ENCODE data around the gene KYNU. TPM values are rescaled to one million over a fixed set of nuclear protein-coding genes. Genes with fewer than 3 reads are reported as not detected.

KYNU gene
- total and polyA plus RNA-seq, 2 of the 13 experiments (the other 11 are each of a cell fraction or from before 2014, with no cell fraction given) = 21.9 to 68.6 TPM

DNA sequence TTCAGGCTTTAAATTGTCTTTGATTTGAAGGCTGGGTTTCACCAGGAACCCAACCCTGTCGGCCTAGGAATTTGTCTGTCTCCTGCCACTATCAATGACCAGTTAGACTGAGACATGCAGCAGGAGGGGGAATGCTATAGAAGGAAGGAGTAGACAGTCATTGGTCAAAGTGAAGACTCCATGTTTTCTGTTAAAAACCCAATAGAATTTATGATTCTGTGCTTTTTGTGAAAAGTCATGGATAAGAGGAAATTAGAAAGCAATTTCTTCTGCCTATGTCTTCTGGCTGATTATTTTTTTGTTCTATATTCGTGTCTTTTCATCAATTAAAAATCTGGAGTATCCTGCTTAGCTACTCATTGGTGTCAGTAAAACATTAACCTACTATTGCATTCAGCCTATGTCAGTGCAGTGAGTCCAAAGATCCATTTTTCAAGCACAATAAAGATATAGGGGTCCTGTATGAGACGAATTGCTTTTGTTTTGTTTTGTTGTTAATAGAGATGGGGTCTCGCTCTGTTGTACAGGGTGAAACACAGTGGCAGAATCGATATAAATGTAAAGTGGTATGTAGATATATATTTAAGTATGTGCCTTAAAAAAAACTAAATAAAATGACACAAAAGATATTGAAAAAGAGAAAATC lies 7.9 kb upstream of the KYNU start (continued):
- TF ChIP-seq DPF2 (CRISPR knock-in tag; IDR thresholded peaks at IDR 0.05; ENCODE audit: borderline replicate concordance, low read depth) (no peak), RFXAP (CRISPR knock-in tag; IDR thresholded peaks at IDR 0.05; ENCODE audit: borderline replicate concordance) (no peak), JARID2 (CRISPR knock-in tag; IDR thresholded peaks at IDR 0.05; ENCODE audit: insufficient replicate concordance) (no peak), YY1 (IDR thresholded peaks at IDR 0.05; ENCODE audit: insufficient read depth, insufficient replicate concordance, low read depth, low read length) (peak; percentile 16), SKI (IDR thresholded peaks at IDR 0.05; ENCODE audit: partially characterized antibody) (no peak), SRSF9 (IDR thresholded peaks at IDR 0.05; ENCODE audit: borderline replicate concordance, insufficient read depth, low read depth, low read length, poor library complexity, severe bottlenecking) (no peak), TEAD2 (CRISPR knock-in tag; IDR thresholded peaks at IDR 0.05) (no peak), GLI4 (CRISPR knock-in tag; IDR thresholded peaks at IDR 0.05; ENCODE audit: borderline replicate concordance) (no peak), TRIM24 (CRISPR knock-in tag; IDR thresholded peaks at IDR 0.05) (no peak), RXRA (CRISPR knock-in tag; IDR thresholded peaks at IDR 0.05) (no peak), ATRX (CRISPR knock-in tag; IDR thresholded peaks at IDR 0.05; ENCODE audit: borderline replicate concordance) (no peak), ETV5 (CRISPR knock-in tag; IDR thresholded peaks at IDR 0.05; ENCODE audit: borderline replicate concordance) (no peak), RBFOX2 (IDR thresholded peaks at IDR 0.05; ENCODE audit: low read depth, low read length) (peak; percentile 57; the same call in 1 of the 2 replicates), HNF4G (IDR thresholded peaks at IDR 0.05; ENCODE audit: borderline replicate concordance, low read depth, low read length) (0 out of 2 replicates have a peak, but pooled peaks have one; percentile 26), HNF4G (CRISPR knock-in tag; IDR thresholded peaks at IDR 0.05; ENCODE audit: borderline replicate concordance, low read depth) (no peak), MBNL3 (CRISPR knock-in tag; conservative IDR thresholded peaks at IDR 0.05) (0 out of 2 replicates have a peak, but pooled peaks have one; percentile 92)
- TF ChIP-seq, protein P1, sequence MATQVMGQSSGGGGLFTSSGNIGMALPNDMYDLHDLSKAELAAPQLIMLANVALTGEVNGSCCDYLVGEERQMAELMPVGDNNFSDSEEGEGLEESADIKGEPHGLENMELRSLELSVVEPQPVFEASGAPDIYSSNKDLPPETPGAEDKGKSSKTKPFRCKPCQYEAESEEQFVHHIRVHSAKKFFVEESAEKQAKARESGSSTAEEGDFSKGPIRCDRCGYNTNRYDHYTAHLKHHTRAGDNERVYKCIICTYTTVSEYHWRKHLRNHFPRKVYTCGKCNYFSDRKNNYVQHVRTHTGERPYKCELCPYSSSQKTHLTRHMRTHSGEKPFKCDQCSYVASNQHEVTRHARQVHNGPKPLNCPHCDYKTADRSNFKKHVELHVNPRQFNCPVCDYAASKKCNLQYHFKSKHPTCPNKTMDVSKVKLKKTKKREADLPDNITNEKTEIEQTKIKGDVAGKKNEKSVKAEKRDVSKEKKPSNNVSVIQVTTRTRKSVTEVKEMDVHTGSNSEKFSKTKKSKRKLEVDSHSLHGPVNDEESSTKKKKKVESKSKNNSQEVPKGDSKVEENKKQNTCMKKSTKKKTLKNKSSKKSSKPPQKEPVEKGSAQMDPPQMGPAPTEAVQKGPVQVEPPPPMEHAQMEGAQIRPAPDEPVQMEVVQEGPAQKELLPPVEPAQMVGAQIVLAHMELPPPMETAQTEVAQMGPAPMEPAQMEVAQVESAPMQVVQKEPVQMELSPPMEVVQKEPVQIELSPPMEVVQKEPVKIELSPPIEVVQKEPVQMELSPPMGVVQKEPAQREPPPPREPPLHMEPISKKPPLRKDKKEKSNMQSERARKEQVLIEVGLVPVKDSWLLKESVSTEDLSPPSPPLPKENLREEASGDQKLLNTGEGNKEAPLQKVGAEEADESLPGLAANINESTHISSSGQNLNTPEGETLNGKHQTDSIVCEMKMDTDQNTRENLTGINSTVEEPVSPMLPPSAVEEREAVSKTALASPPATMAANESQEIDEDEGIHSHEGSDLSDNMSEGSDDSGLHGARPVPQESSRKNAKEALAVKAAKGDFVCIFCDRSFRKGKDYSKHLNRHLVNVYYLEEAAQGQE (IDR thresholded peaks at IDR 0.05; ENCODE audit: borderline replicate concordance in 1 of 2, low read depth in 1 of 2, low read length in 2 of 2) = 0 out of 4 replicates have a peak, but pooled peaks of 1 of the 2 experiments have one; percentile 7
- TF ChIP-seq, protein P2, sequence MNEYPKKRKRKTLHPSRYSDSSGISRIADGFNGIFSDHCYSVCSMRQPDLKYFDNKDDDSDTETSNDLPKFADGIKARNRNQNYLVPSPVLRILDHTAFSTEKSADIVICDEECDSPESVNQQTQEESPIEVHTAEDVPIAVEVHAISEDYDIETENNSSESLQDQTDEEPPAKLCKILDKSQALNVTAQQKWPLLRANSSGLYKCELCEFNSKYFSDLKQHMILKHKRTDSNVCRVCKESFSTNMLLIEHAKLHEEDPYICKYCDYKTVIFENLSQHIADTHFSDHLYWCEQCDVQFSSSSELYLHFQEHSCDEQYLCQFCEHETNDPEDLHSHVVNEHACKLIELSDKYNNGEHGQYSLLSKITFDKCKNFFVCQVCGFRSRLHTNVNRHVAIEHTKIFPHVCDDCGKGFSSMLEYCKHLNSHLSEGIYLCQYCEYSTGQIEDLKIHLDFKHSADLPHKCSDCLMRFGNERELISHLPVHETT (CRISPR knock-in tag; conservative IDR thresholded peaks at IDR 0.05) = no peak
- TF ChIP-seq, protein P3, sequence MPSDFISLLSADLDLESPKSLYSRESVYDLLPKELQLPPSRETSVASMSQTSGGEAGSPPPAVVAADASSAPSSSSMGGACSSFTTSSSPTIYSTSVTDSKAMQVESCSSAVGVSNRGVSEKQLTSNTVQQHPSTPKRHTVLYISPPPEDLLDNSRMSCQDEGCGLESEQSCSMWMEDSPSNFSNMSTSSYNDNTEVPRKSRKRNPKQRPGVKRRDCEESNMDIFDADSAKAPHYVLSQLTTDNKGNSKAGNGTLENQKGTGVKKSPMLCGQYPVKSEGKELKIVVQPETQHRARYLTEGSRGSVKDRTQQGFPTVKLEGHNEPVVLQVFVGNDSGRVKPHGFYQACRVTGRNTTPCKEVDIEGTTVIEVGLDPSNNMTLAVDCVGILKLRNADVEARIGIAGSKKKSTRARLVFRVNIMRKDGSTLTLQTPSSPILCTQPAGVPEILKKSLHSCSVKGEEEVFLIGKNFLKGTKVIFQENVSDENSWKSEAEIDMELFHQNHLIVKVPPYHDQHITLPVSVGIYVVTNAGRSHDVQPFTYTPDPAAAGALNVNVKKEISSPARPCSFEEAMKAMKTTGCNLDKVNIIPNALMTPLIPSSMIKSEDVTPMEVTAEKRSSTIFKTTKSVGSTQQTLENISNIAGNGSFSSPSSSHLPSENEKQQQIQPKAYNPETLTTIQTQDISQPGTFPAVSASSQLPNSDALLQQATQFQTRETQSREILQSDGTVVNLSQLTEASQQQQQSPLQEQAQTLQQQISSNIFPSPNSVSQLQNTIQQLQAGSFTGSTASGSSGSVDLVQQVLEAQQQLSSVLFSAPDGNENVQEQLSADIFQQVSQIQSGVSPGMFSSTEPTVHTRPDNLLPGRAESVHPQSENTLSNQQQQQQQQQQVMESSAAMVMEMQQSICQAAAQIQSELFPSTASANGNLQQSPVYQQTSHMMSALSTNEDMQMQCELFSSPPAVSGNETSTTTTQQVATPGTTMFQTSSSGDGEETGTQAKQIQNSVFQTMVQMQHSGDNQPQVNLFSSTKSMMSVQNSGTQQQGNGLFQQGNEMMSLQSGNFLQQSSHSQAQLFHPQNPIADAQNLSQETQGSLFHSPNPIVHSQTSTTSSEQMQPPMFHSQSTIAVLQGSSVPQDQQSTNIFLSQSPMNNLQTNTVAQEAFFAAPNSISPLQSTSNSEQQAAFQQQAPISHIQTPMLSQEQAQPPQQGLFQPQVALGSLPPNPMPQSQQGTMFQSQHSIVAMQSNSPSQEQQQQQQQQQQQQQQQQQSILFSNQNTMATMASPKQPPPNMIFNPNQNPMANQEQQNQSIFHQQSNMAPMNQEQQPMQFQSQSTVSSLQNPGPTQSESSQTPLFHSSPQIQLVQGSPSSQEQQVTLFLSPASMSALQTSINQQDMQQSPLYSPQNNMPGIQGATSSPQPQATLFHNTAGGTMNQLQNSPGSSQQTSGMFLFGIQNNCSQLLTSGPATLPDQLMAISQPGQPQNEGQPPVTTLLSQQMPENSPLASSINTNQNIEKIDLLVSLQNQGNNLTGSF (CRISPR knock-in tag; IDR thresholded peaks at IDR 0.05) = no peak

Measured in HepG2 (cell line).